Heart left ventricle (tissue), 13 donors: ENCODE results near the gene CRB1.
"Not testable (repeated sequence)": the region's sequence is repeated elsewhere in the genome, so short reads cannot be mapped to it uniquely, and the experiment has no call there.

Experiments used
- CTCF ChIP-seq, 12 donors: fragments of 200-600 bp; sonication (generic) in 4 of 12; IDR thresholded peaks; one replicate each; pipeline versions ENCODE4 v1.5.0 to v1.8.0; 2018 to 2022; ENCODE audit warnings: antibody characterized with exemption in 12 of 12, mild to moderate bottlenecking in 5 of 12
- POLR2A ChIP-seq, 2 donors: fragments of 450-650 bp; IDR thresholded peaks; one replicate each; pipeline ENCODE4 v1.6.1; 2017; ENCODE audit warnings: antibody characterized with exemption in 2 of 2, mild to moderate bottlenecking in 2 of 2, moderate library complexity in 2 of 2
- donor health status: ischemic (EF 13 %, LVEDD 7.1; RV severe dilation, severe dysfunction).
- donor health status: DM: no; HTN: yes; CAD: no.
- donor health status: DM: no; HTN: no; CAD: no.
- donor health status: ischemic (EF 25% LVEDD 6.9; RV normal size, moderate dysfunction).
- donor health status: ischemic (EF 25% LVEDD 5.7; RV mildly dilated, moderate dysfunction).
- donor health status: ischemic (EF 35%, LVEDD 5.7; RV mildly dilated, moderate dysfunction).
- donor health status: nonischemic (EF 11% LVEDD 7.7; RV severe dilation, severe dysfunction).
- donor health status: DM: yes; HTN: yes; CAD: no.
- donor health status: PGD.
- donor health status: ischemic (EF 29% LVEDD 5.4; RV normal size, mild dysfunction).
- donor health status: nonischemic (EF 23%, LVEDD 6.1; RV moderate dilation, normal function).

- TF ChIP-seq CTCF, POLR2A (IDR thresholded peaks at IDR 0.05): not testable (repeated sequence)
Measured at GRCh38 chr1:197404774-197405173, 136.7 kb downstream of the CRB1 start.
